H1 (cell line): ENCODE data around the gene AHRR. TPM values are rescaled to one million over a fixed set of nuclear protein-coding genes. Genes with fewer than 3 reads are reported as not detected.

Experiments used
- CTCF ChIA-PET: fragments of 300-600 bp; sonication (Branson Sonifier 250); formaldehyde crosslinking; loops from one replicate; lab custom pipeline; 2021; ENCODE audit not compliant: partially characterized antibody; lab: Charles Lee
- POLR2A ChIA-PET: fragments of 300-600 bp; sonication (Branson Sonifier 250); formaldehyde crosslinking; loops from one replicate; lab custom pipeline; 2021; ENCODE audit warnings: inconsistent platforms; ENCODE audit not compliant: partially characterized antibody; lab: Charles Lee
- DNase-seq, 2 experiments: peaks; one replicate each; pipeline versions ENCODE4 v3.0.0 to v3.0.0-alpha.2; 2010 to 2022; ENCODE audit warnings: low spot score in 2 of 2, low read depth in 1 of 2, mixed read lengths in 1 of 2
- FAIRE-seq: peaks from 2 replicates; lab custom pipeline; 2011; peaks lifted over from hg19 to GRCh38; lab: Jason Lieb, UNC
- H2AFZ ChIP-seq: 2 replicates; pipeline ENCODE4 v1.8.1; 2012; ENCODE audit warnings: low read length, inconsistent platforms
- H2AK5ac ChIP-seq: 2 replicates; pipeline ENCODE4 v1.6.1; 2013; ENCODE audit warnings: low read depth, low read length
- H2BK120ac ChIP-seq: replicated peaks from 2 replicates; pipeline ENCODE3; 2013; ENCODE audit warnings: low read depth, low read length, inconsistent platforms
- H2BK12ac ChIP-seq: 2 replicates; pipeline ENCODE4 v1.6.1; 2013; ENCODE audit warnings: low read depth, low read length
- H2BK15ac ChIP-seq: 2 replicates; pipeline ENCODE4 v1.6.1; 2013; ENCODE audit warnings: low read length
- H2BK20ac ChIP-seq: 2 replicates; pipeline ENCODE4 v1.6.1; 2013; ENCODE audit warnings: low read length
- H2BK5ac ChIP-seq: 2 replicates; pipeline ENCODE4 v1.6.1; 2013; ENCODE audit warnings: low read depth, low read length
- H3K14ac ChIP-seq: 2 replicates; pipeline ENCODE4 v1.6.1; 2013; ENCODE audit warnings: inconsistent platforms; ENCODE audit not compliant: insufficient read length
- H3K18ac ChIP-seq: 2 replicates; pipeline ENCODE4 v1.6.1; 2013; ENCODE audit warnings: low read length; ENCODE audit errors: extremely low read depth
- H3K23ac ChIP-seq: 2 replicates; pipeline ENCODE4 v1.6.1; 2013; ENCODE audit warnings: inconsistent platforms; ENCODE audit not compliant: insufficient read length
- H3K23me2 ChIP-seq: 2 replicates; pipeline ENCODE4 v1.6.1; 2013; ENCODE audit warnings: low read depth, low read length
- H3K27ac ChIP-seq: 2 replicates; pipeline ENCODE4 v1.6.1; 2011; ENCODE audit warnings: low read depth, low read length, inconsistent platforms
- H3K27me3 ChIP-seq, 4 experiments: replicated peaks in 1 of 4; 1 replicate in 1 of 4; 2 replicates in 3 of 4; pipeline versions ENCODE4 v1.6.1 to v1.8.1; 2011 to 2013; ENCODE audit warnings: low read length in 3 of 4, mild to moderate bottlenecking in 3 of 4, inconsistent platforms in 2 of 4, mixed read lengths in 2 of 4, moderate library complexity in 1 of 4; ENCODE audit not compliant: control insufficient read depth in 3 of 4, insufficient read depth in 3 of 4; ENCODE audit errors: extremely low read depth in 1 of 4
- H3K36me3 ChIP-seq, 4 experiments: 2 replicates each; pipeline versions ENCODE4 v1.6.1 to v1.8.1; 2011 to 2013; ENCODE audit warnings: mild to moderate bottlenecking in 4 of 4, low read length in 3 of 4, moderate library complexity in 2 of 4, control low read depth in 1 of 4, inconsistent platforms in 1 of 4; ENCODE audit not compliant: insufficient read depth in 4 of 4, control insufficient read depth in 2 of 4
- H3K4ac ChIP-seq: replicated peaks from 2 replicates; pipeline ENCODE3; 2013; ENCODE audit warnings: low read length, low read depth, mixed read lengths, inconsistent platforms; ENCODE audit not compliant: insufficient read length
- H3K4me1 ChIP-seq, 4 experiments: replicated peaks in 1 of 4; 1 replicate in 1 of 4; 2 replicates in 3 of 4; pipeline versions ENCODE4 v1.6.1 to v1.8.1; 2011 to 2013; ENCODE audit warnings: low read length in 3 of 4, inconsistent platforms in 2 of 4, mixed read lengths in 1 of 4; ENCODE audit not compliant: insufficient read depth in 4 of 4, control insufficient read depth in 3 of 4
- H3K4me2 ChIP-seq, 2 experiments: 2 replicates each; pipeline versions ENCODE4 v1.6.1 to v1.8.1; 2011 to 2013; ENCODE audit warnings: low read depth in 2 of 2, low read length in 2 of 2, control low read depth in 1 of 2, inconsistent platforms in 1 of 2, mild to moderate bottlenecking in 1 of 2; ENCODE audit not compliant: insufficient read depth in 1 of 2
- H3K4me3 ChIP-seq, 4 experiments: fragments of 200-600, 300-600 bp in 1 of 4; sonication (generic), shearing (Covaris generic), sonication (Bioruptor Twin) in 1 of 4; 2 replicates each; pipeline versions ENCODE4 v1.5.1 to v1.8.1; 2011 to 2016; ENCODE audit warnings: low read length in 4 of 4, low read depth in 3 of 4, control low read depth in 2 of 4, inconsistent platforms in 2 of 4, mild to moderate bottlenecking in 2 of 4, mixed read lengths in 1 of 4, moderate library complexity in 1 of 4; ENCODE audit not compliant: insufficient read depth in 2 of 4; ENCODE audit errors: extremely low read depth in 1 of 4
- H3K56ac ChIP-seq: replicated peaks from 2 replicates; pipeline ENCODE3; 2013; ENCODE audit warnings: low read depth, mild to moderate bottlenecking, mixed read lengths, low read length, inconsistent platforms; ENCODE audit not compliant: insufficient read length
- H3K79me1 ChIP-seq: 2 replicates; pipeline ENCODE4 v1.6.1; 2013; ENCODE audit warnings: low read depth, low read length, control low read depth
- H3K79me2 ChIP-seq, 2 experiments: 2 replicates each; pipeline versions ENCODE4 v1.6.1 to v1.8.1; 2012 to 2013; ENCODE audit warnings: low read length in 2 of 2, mild to moderate bottlenecking in 2 of 2, inconsistent platforms in 1 of 2; ENCODE audit not compliant: insufficient read depth in 2 of 2, control insufficient read depth in 1 of 2
- H3K9ac ChIP-seq, 4 experiments: replicated peaks in 1 of 4; 1 replicate in 1 of 4; 2 replicates in 3 of 4; pipeline versions ENCODE4 v1.6.1 to v1.8.1; 2011 to 2013; ENCODE audit warnings: low read depth in 3 of 4, low read length in 3 of 4, control low read depth in 2 of 4, mild to moderate bottlenecking in 2 of 4, moderate library complexity in 2 of 4, inconsistent platforms in 1 of 4; ENCODE audit errors: extremely low read depth in 1 of 4
- H3K9me3 ChIP-seq, 2 experiments: 2 replicates each; pipeline versions ENCODE4 v1.6.1 to v1.8.1; 2012 to 2013; ENCODE audit warnings: mild to moderate bottlenecking in 2 of 2, moderate library complexity in 2 of 2, control low read depth in 1 of 2, inconsistent platforms in 1 of 2, low read depth in 1 of 2, low read length in 1 of 2, mixed read lengths in 1 of 2; ENCODE audit not compliant: insufficient read depth in 2 of 2
- H4K20me1 ChIP-seq, 2 experiments: replicated peaks in 1 of 2; 2 replicates each; pipeline versions ENCODE3 to v1.8.1; 2011 to 2013; ENCODE audit warnings: inconsistent platforms in 2 of 2, low read length in 2 of 2, mild to moderate bottlenecking in 1 of 2; ENCODE audit not compliant: insufficient read depth in 2 of 2, control insufficient read depth in 1 of 2
- H4K5ac ChIP-seq: 2 replicates; pipeline ENCODE4 v1.6.1; 2013; ENCODE audit warnings: low read length, low read depth, mixed read lengths, inconsistent platforms; ENCODE audit not compliant: insufficient read length
- H4K8ac ChIP-seq: 2 replicates; pipeline ENCODE4 v1.8.0; 2013; ENCODE audit warnings: mild to moderate bottlenecking, moderate library complexity, low read length, inconsistent platforms; ENCODE audit not compliant: insufficient read depth; ENCODE audit errors: extremely low read depth
- H4K91ac ChIP-seq: replicated peaks from 2 replicates; pipeline ENCODE3; 2013; ENCODE audit warnings: low read length, mixed read lengths, inconsistent platforms; ENCODE audit not compliant: insufficient read length
- EGR1 ChIP-seq: IDR thresholded peaks from 2 replicates; pipeline ENCODE4 v1.6.1; 2011; ENCODE audit warnings: low read depth, low read length, borderline replicate concordance
- RXRA ChIP-seq: IDR thresholded peaks from 2 replicates; pipeline ENCODE4 v1.6.1; 2011; ENCODE audit warnings: low read depth, mild to moderate bottlenecking, low read length, moderate library complexity; ENCODE audit not compliant: insufficient read depth
- SP4 ChIP-seq: IDR thresholded peaks from 2 replicates; pipeline ENCODE4 v1.6.1; 2012; ENCODE audit warnings: low read length, inconsistent platforms
- TCF12 ChIP-seq: IDR thresholded peaks from 2 replicates; pipeline ENCODE4 v1.6.1; 2011; ENCODE audit warnings: low read depth, mild to moderate bottlenecking, low read length
- TEAD4 ChIP-seq: IDR thresholded peaks from 2 replicates; pipeline ENCODE4 v1.6.1; 2012; ENCODE audit warnings: low read depth, low read length, inconsistent platforms, mixed read lengths
- WGBS, 2 experiments: shearing (Covaris generic) in 1 of 2; methylation state at CpG; one replicate each; pipeline versions ENCODE4 v1.1.6 to v1.1.7; 2013 to 2015; ENCODE audit warnings: low lambda C conversion rate in 2 of 2, mixed read lengths in 2 of 2, inconsistent platforms in 1 of 2, low coverage in 1 of 2, missing lambda C conversion rate in 1 of 2; ENCODE audit not compliant: insufficient replicate concordance in 2 of 2, insufficient coverage in 1 of 2, insufficient read length in 1 of 2; ENCODE audit errors: extremely low coverage in 1 of 2, missing lambda C conversion rate in 1 of 2; 5-methylcytosine and 5-hydroxymethylcytosine counted together
- polyA plus RNA-seq, 7 experiments: library from polyadenylated mRNA; depleted of rRNA in 3 of 7; stranded (reverse) in 5 of 7; unstranded in 2 of 7; fragments of >200 nt in 5 of 7; fragments of 200-250 nt in 2 of 7; gene quantifications; 1 replicate in 5 of 7; 2 replicates in 1 of 7; 4 replicates in 1 of 7; pipeline versions ENCODE4 v1.2.1 to v1.2.3, GENCODE V29; 2011 to 2013; ENCODE audit warnings: missing spikeins in 2 of 7, mixed read lengths in 2 of 7
- total RNA-seq: library from RNA; stranded (reverse); fragmentation: NEBNext Ultra II Directional; extraction: Animal tissue kit (Norgen Biotek cat#: 25700); gene quantifications from 2 replicates; pipeline ENCODE4 v1.2.1, GENCODE V29; 2021
- TF ChIP-seq, protein P1 (sequence below), 3 experiments: IDR thresholded peaks; 1 replicate in 2 of 3; 2 replicates in 1 of 3; pipeline versions ENCODE4 v1.5.1 to v1.6.1; 2011; ENCODE audit warnings: low read length in 3 of 3, mild to moderate bottlenecking in 3 of 3, inconsistent platforms in 2 of 3, low read depth in 1 of 3, moderate library complexity in 1 of 3; ENCODE audit not compliant: insufficient read depth in 1 of 3; ENCODE audit errors: control extremely low read depth in 1 of 3

Gene AHRR
- total and polyA plus RNA-seq, 2 of the 8 experiments (the other 6 are each of a cell fraction or from before 2014, with no cell fraction given), result 0.41 to 0.80 TPM

DNA sequence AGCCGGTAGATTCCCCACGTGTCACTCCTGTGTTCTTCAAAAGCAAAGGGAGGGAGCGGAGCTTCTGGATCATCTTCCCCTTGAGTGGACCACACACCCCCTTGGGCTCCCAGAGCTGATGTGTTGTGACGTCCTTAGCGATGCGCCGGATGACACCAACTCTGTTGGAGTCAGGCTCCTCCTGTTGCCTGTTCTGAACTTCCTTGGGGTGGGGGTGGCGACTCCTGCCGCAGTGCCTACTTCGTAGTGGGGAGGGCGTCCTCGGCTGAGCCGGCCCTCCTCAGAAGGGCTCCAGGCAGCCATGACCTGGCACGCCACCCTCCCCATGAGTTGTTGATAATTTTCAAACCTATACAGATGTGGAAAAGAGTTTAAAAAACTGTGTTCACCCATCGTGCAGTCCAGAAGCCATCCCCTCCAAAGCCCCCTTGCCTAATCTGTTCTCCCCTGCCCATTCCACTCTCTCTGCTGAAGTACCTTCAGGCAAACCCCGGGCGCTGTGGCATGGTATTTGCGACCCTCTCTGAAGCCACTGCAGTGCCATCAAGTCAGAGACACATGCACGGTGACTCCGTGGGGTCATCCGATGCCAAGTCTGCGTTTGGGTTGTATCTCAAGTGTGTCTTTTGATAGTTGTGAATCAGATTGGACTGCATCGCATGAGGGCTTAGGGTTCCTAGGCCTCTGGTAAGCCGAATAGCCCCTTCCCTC lies 138.2 kb downstream of the AHRR start:
- Histone ChIP-seq H2BK5ac (no peak overlapping the region), H3K9me3 (no peaks in the 10 kb centered on the region), H3K79me2 (0 out of 4 replicates have a peak, but pooled peaks cover 0 to 3% of the 10 kb centered on the region in 2 experiments), H2BK20ac (no peak overlapping the region), H3K27ac (no peak overlapping the region), H3K79me1 (peaks cover 4% of the 10 kb centered on the region), H2BK15ac (no peak overlapping the region), H3K4ac (no peak overlapping the region), H2AFZ (no peak overlapping the region), H3K4me1 (peaks cover 2 to 4% (median 2%) of the 10 kb centered on the region in 4 experiments; a peak in 5 of 7 replicates), H3K9ac (no peak overlapping the region), H2BK12ac (no peak overlapping the region), H4K8ac (no peak overlapping the region), H4K20me1 (peaks cover 2 to 3% of the 10 kb centered on the region in 2 experiments), H3K56ac (no peak overlapping the region), H3K4me2 (no peak overlapping the region), H2AK5ac (no peak overlapping the region), H3K23ac (no peak overlapping the region), H2BK120ac (no peak overlapping the region), H3K23me2 (no peaks in the 10 kb centered on the region), H3K14ac (no peak overlapping the region), H3K18ac (no peak overlapping the region), H3K36me3 (peaks cover 0 to 16% (median 3%) of the 10 kb centered on the region in 4 experiments; a peak in 4 of 8 replicates), H4K5ac (no peak overlapping the region), H4K91ac (no peak overlapping the region), H3K27me3 (no peaks in the 10 kb centered on the region), H3K4me3 (no peak overlapping the region)
- POLR2A ChIA-PET, result interaction anchor here (0.9 kb wide), 1 partner anchor 13 kb away, joined by 4 read pairs; no protein-coding TSS in a partner anchor
- TF ChIP-seq TCF12 (no peak), EGR1 (no peak), SP4 (no peak), RXRA (no peak), TEAD4 (no peak)
- TF ChIP-seq, protein P1, sequence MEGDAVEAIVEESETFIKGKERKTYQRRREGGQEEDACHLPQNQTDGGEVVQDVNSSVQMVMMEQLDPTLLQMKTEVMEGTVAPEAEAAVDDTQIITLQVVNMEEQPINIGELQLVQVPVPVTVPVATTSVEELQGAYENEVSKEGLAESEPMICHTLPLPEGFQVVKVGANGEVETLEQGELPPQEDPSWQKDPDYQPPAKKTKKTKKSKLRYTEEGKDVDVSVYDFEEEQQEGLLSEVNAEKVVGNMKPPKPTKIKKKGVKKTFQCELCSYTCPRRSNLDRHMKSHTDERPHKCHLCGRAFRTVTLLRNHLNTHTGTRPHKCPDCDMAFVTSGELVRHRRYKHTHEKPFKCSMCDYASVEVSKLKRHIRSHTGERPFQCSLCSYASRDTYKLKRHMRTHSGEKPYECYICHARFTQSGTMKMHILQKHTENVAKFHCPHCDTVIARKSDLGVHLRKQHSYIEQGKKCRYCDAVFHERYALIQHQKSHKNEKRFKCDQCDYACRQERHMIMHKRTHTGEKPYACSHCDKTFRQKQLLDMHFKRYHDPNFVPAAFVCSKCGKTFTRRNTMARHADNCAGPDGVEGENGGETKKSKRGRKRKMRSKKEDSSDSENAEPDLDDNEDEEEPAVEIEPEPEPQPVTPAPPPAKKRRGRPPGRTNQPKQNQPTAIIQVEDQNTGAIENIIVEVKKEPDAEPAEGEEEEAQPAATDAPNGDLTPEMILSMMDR (IDR thresholded peaks at IDR 0.05; ENCODE audit: control extremely low read depth in 1 of 3, insufficient read depth in 1 of 3, low read depth in 1 of 3, low read length in 3 of 3), result no peak
- CTCF ChIA-PET, result interaction anchor here (1.9 kb wide), 1 partner anchor 13 kb away, joined by 8 read pairs; no protein-coding TSS in a partner anchor
- FAIRE-seq (no peak), DNase-seq (no peak)
- 92% methylated on average over 24 of the region's 24 CpGs; no CpG with 5 or more reads in 1 of the 2 experiments for WGBS, 2 experiments
